Chondrocyte (in vitro differentiated cells): Measurements from ENCODE around the gene SAMD8. TPM values are rescaled to one million over a fixed set of nuclear protein-coding genes. Genes with fewer than 3 reads are reported as not detected.
A peak's percentile ranks its signal among the peaks of the same experiment; 100 is the strongest.
"Not testable (repeated sequence)": the region's sequence is repeated elsewhere in the genome, so short reads cannot be mapped to it uniquely, and the experiment has no call there.

ENCODE experiments used
- DNase-seq: peaks from one replicate; pipeline ENCODE4 v3.0.0; 2021; ENCODE audit warnings: mixed read lengths, low spot score
- H3K27ac Mint-ChIP-seq: one replicate; pipeline ENCODE4 v1.8.0; 2021; ENCODE audit warnings: mild to moderate bottlenecking, moderate library complexity, mixed read lengths; ENCODE audit not compliant: unreplicated experiment
- H3K27me3 Mint-ChIP-seq: 2 replicates; pipeline ENCODE4 v1.8.0; 2021; ENCODE audit warnings: low read depth, mixed read lengths
- H3K36me3 Mint-ChIP-seq: 2 replicates; pipeline ENCODE4 v1.8.0; 2021; ENCODE audit warnings: low read depth, mixed read lengths
- H3K4me1 Mint-ChIP-seq: 2 replicates; pipeline ENCODE4 v1.8.0; 2021; ENCODE audit warnings: low read depth, mild to moderate bottlenecking, mixed read lengths
- H3K4me3 Mint-ChIP-seq: one replicate; pipeline ENCODE4 v1.8.0; 2021; ENCODE audit warnings: mild to moderate bottlenecking, moderate library complexity, mixed read lengths; ENCODE audit not compliant: unreplicated experiment
- H3K9me3 Mint-ChIP-seq: 2 replicates; pipeline ENCODE4 v1.8.0; 2021; ENCODE audit warnings: low read depth, mixed read lengths
- total RNA-seq: library from RNA; stranded (reverse); gene quantifications from 3 replicates; pipeline ENCODE4 v1.2.1, GENCODE V29; 2021
- TF ChIP-seq, protein P1 (sequence below): fragments of 200-600 bp; sonication (generic); IDR thresholded peaks from 2 replicates; pipeline ENCODE4 v1.5.0; 2021; ENCODE audit warnings: antibody characterized with exemption, mild to moderate bottlenecking, moderate library complexity

SAMD8 gene
- total RNA-seq, 1 donor from 2014 or later, result 24.7 TPM

GRCh38 chr10:75179657-75180177 is 68.3 kb downstream of the SAMD8 start:
- TF ChIP-seq, protein P1, sequence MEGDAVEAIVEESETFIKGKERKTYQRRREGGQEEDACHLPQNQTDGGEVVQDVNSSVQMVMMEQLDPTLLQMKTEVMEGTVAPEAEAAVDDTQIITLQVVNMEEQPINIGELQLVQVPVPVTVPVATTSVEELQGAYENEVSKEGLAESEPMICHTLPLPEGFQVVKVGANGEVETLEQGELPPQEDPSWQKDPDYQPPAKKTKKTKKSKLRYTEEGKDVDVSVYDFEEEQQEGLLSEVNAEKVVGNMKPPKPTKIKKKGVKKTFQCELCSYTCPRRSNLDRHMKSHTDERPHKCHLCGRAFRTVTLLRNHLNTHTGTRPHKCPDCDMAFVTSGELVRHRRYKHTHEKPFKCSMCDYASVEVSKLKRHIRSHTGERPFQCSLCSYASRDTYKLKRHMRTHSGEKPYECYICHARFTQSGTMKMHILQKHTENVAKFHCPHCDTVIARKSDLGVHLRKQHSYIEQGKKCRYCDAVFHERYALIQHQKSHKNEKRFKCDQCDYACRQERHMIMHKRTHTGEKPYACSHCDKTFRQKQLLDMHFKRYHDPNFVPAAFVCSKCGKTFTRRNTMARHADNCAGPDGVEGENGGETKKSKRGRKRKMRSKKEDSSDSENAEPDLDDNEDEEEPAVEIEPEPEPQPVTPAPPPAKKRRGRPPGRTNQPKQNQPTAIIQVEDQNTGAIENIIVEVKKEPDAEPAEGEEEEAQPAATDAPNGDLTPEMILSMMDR, result no peak
- Mint-ChIP-seq H3K27me3 (no peaks in the 10 kb centered on the region), H3K9me3 (no peaks in the 10 kb centered on the region), H3K4me3 (no peak overlapping the region), H3K4me1 (peaks cover 24% of the 10 kb centered on the region), H3K36me3 (peaks cover 11% of the 10 kb centered on the region), H3K27ac (peak overlapping the region; percentile 70)
- DNase-seq, result no peak

GRCh38 chr10:75180592-75180991 is 69.1 kb downstream of the SAMD8 start:
- Mint-ChIP-seq H3K4me1 (peaks cover 24% of the 10 kb centered on the region), H3K27ac (peak overlapping the region; percentile 74), H3K9me3 (no peaks in the 10 kb centered on the region), H3K36me3 (peaks cover 8% of the 10 kb centered on the region), H3K27me3 (no peaks in the 10 kb centered on the region), H3K4me3 (no peak overlapping the region)
- TF ChIP-seq, protein P1, result no peak
- no peak for DNase-seq

DNA sequence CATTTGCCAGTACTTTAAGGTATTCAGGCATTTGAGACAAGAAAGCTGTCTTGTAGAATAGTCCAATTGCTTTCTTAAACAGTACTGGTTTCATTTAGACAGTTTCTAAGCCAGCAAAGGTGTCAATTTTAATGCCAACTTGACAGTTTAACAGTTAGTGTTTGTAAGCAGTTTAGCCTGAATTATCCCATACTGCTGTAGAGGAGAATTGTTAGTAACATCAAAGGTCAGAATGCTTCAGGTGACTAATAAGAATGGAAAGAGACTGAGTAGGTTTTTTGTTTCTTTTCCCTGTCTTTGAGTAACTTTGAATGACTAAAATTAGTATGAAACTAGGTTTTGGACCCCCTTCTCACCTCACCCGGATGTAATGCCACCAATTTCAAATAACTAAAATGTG is 69.6 kb downstream of the SAMD8 start:
- TF ChIP-seq, protein P1, result no peak
- peaks cover 24% of the 10 kb centered on the region for H3K4me1 Mint-ChIP-seq
- no peak overlapping the region for H3K4me3 Mint-ChIP-seq
- H3K36me3 Mint-ChIP-seq, result peaks cover 6% of the 10 kb centered on the region
- no peaks in the 10 kb centered on the region for H3K9me3 Mint-ChIP-seq
- no peak overlapping the region for H3K27ac Mint-ChIP-seq
- DNase-seq, result no peak
- H3K27me3 Mint-ChIP-seq, result no peaks in the 10 kb centered on the region

- H3K27ac Mint-ChIP-seq, result no peak overlapping the region
- H3K4me1 Mint-ChIP-seq, result peaks cover 6% of the 10 kb centered on the region
- TF ChIP-seq, protein P1, result no peak
- H3K27me3 Mint-ChIP-seq, result no peaks in the 10 kb centered on the region
- peaks cover 3% of the 10 kb centered on the region for H3K36me3 Mint-ChIP-seq
- no peak for DNase-seq
- H3K9me3 Mint-ChIP-seq, result no peaks in the 10 kb centered on the region
- no peak overlapping the region for H3K4me3 Mint-ChIP-seq
These were observed 74.9 kb downstream of the SAMD8 start for GRCh38 chr10:75186310-75186709.

DNA sequence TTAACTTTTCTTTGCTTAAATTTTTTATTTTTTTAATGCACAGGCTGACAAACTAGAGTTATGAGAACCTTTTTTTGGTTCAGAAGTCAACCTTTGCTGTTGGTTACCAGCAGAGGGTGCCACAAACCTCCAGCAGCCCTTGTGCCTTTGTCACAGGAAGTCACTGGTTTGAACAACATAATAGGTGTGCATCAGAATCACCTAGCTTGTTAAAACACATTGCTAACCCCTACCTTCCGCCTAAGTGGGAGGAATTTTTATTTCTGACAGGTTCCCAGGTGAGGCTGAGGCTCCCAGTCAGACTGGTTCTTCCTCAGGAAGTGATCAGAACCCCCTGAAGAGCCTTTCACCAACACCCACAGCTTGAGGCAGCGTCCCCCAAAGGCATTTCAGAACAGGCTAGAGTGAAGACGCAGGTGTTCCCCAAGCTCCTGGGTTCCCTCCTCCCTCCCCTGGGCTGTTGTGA is 76.5 kb downstream of the SAMD8 start:
- Mint-ChIP-seq H3K9me3 (no peaks in the 10 kb centered on the region), H3K36me3 (peaks cover 2% of the 10 kb centered on the region), H3K4me3 (no peak overlapping the region), H3K4me1 (peaks cover 10% of the 10 kb centered on the region), H3K27me3 (no peaks in the 10 kb centered on the region), H3K27ac (no peak overlapping the region)
- TF ChIP-seq, protein P1, result peak; percentile 83
- no peak for DNase-seq

GRCh38 chr10:75188522-75188921 is 77.1 kb downstream of the SAMD8 start:
- not testable (repeated sequence) for H3K27ac Mint-ChIP-seq

More at GRCh38 chr10:75188522-75188921, 77.1 kb downstream of the SAMD8 start:
- H3K27me3 Mint-ChIP-seq, H3K4me1 Mint-ChIP-seq, H3K9me3 Mint-ChIP-seq, DNase-seq, H3K4me3 Mint-ChIP-seq, H3K36me3 Mint-ChIP-seq: not testable (repeated sequence)
